Astrocyte (in vitro differentiated cells and primary cell): ENCODE measurements around the gene CBX8. TPM values are rescaled to one million over a fixed set of nuclear protein-coding genes. Genes with fewer than 3 reads are reported as not detected.
A peak's percentile ranks its signal among the peaks of the same experiment; 100 is the strongest.

Experiments used
- DNase-seq: peaks from one replicate; pipeline ENCODE4 v3.0.0-alpha.2; 2010; ENCODE audit warnings: low read depth
- FAIRE-seq: peaks from 2 replicates; lab custom pipeline; 2011; peaks lifted over from hg19 to GRCh38; lab: Jason Lieb, UNC
- H2AFZ ChIP-seq: 2 replicates; pipeline ENCODE4 v1.6.0; 2012; ENCODE audit warnings: low read depth, low read length, inconsistent platforms
- H3K27ac ChIP-seq: 2 replicates; pipeline ENCODE4 v1.5.1; 2011; ENCODE audit warnings: low read depth, low read length, inconsistent platforms
- H3K27me3 ChIP-seq: 2 replicates; pipeline ENCODE4 v1.6.0; 2011; ENCODE audit warnings: low read length, inconsistent platforms; ENCODE audit not compliant: insufficient read depth
- H3K36me3 ChIP-seq: 2 replicates; pipeline ENCODE4 v1.5.1; 2011; ENCODE audit warnings: low read length, inconsistent platforms; ENCODE audit not compliant: insufficient read depth
- H3K4me1 ChIP-seq: 2 replicates; pipeline ENCODE4 v1.5.1; 2011; ENCODE audit warnings: low read length, inconsistent platforms; ENCODE audit not compliant: insufficient read depth
- H3K4me2 ChIP-seq: 2 replicates; pipeline ENCODE4 v1.6.0; 2012; ENCODE audit warnings: low read length, inconsistent platforms
- H3K4me3 ChIP-seq: 2 replicates; pipeline ENCODE4 v1.5.1; 2011; ENCODE audit warnings: low read depth, mild to moderate bottlenecking, low read length, inconsistent platforms; ENCODE audit not compliant: insufficient read depth
- H3K79me2 ChIP-seq: 2 replicates; pipeline ENCODE4 v1.6.0; 2012; ENCODE audit warnings: mild to moderate bottlenecking, low read length, inconsistent platforms; ENCODE audit not compliant: insufficient read depth
- H3K9ac ChIP-seq: 2 replicates; pipeline ENCODE4 v1.6.0; 2012; ENCODE audit warnings: mild to moderate bottlenecking, low read length, inconsistent platforms
- H3K9me3 ChIP-seq: 2 replicates; pipeline ENCODE4 v1.5.1; 2012; ENCODE audit warnings: low read depth, mild to moderate bottlenecking, low read length, inconsistent platforms; ENCODE audit not compliant: insufficient read depth
- H4K20me1 ChIP-seq: 2 replicates; pipeline ENCODE4 v1.6.0; 2012; ENCODE audit warnings: low read length, inconsistent platforms; ENCODE audit not compliant: insufficient read depth
- H3K27ac Mint-ChIP-seq: one replicate; pipeline ENCODE4 v1.8.0; 2021; ENCODE audit warnings: mild to moderate bottlenecking, mixed read lengths; ENCODE audit not compliant: unreplicated experiment
- H3K27me3 Mint-ChIP-seq: one replicate; pipeline ENCODE4 v1.8.0; 2021; ENCODE audit warnings: low read depth, mixed read lengths; ENCODE audit not compliant: unreplicated experiment
- H3K36me3 Mint-ChIP-seq: one replicate; pipeline ENCODE4 v1.8.0; 2021; ENCODE audit warnings: low read depth, mixed read lengths; ENCODE audit not compliant: unreplicated experiment
- H3K4me1 Mint-ChIP-seq: one replicate; pipeline ENCODE4 v1.8.0; 2021; ENCODE audit warnings: low read depth, mixed read lengths; ENCODE audit not compliant: unreplicated experiment
- H3K4me3 Mint-ChIP-seq: one replicate; pipeline ENCODE4 v1.8.0; 2021; ENCODE audit warnings: mild to moderate bottlenecking, moderate library complexity, mixed read lengths; ENCODE audit not compliant: unreplicated experiment
- H3K9me3 Mint-ChIP-seq: one replicate; pipeline ENCODE4 v1.8.0; 2021; ENCODE audit warnings: mild to moderate bottlenecking, mixed read lengths; ENCODE audit not compliant: unreplicated experiment
- EZH2 ChIP-seq: IDR thresholded peaks from 2 replicates; pipeline ENCODE4 v1.6.1; 2012; ENCODE audit warnings: mild to moderate bottlenecking, low read length, inconsistent platforms; ENCODE audit not compliant: insufficient read depth
- total RNA-seq: library from RNA; stranded (reverse); gene quantifications from 2 replicates; pipeline ENCODE4 v1.2.1, GENCODE V29; 2021
- TF ChIP-seq, protein P1 (sequence below): IDR thresholded peaks from 2 replicates; pipeline ENCODE4 v1.5.1; 2011; ENCODE audit warnings: low read depth, mild to moderate bottlenecking, inconsistent platforms, low read length, moderate library complexity; ENCODE audit not compliant: insufficient read depth

The CBX8 gene
- total RNA-seq, 1 donor from 2014 or later = 3.4 TPM

DNA sequence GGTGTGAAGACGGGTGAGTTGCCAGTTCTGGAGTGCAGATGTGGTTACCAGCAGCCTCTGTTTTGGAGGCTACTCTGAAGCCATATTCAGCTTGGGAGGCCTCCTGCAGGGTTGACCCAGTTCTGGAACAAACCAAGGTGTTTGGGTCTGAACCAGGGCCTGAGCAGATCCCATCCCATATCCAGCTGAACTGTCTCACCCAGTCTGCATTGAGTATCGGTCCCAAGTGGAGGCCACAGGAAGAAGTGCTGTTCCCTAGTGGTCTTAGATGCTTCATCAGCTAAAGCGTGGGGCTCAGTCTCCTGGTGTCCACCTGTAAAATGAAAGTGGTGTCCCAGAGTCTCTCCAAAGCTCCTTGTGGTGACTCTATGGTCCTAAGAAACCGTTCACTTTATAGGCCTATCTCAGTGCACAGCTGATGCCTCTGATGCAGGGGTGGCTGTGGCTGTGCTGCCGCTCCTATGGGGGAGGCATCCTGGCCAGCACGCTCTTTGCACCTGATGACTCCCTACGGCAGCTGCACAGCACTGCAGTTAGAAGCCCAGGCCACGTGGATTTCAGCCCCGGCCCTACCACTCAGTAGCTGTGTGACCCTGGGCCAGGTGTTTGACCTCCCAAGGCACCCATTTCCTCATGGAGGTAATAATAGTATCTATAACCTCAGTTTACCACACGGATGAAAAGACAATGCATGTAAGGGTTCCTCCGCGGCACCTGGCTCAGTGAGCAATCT, 21.3 kb upstream of the CBX8 start:
- no peak overlapping the region for H3K4me3 Mint-ChIP-seq
- H3K27me3 Mint-ChIP-seq = peaks cover 70% of the 10 kb centered on the region
- DNase-seq = no peak

DNA sequence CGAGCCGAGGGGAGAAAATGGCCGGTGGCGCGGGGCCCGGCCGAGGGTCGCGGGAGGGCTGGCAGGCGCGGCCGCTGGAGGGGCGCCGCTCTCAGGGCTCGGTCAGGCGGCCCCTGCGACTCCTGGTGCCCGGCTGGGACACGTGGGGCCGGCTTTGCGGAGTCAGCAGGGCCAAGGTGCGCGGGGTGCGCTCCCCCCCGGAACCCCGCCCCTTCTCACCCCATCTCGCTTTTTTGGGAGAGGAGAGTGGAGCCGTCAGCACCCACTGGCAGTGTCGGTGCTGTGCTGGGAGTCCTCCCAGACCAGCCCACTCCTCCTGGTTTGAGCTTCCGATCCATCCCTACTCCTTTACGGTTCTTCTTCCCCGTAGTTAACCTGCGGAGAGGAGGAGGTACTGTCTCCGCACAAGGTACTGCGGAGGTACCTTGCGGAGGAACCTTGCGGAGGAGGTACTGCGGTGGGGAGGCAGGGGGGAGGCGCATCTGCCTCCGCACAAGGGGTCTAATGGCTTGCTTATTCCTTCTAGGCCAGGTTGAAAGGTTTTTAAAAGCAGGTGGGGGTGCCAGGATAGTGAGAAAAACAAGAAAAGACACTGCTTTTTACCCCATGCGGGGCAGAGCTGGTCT, 19.1 kb upstream of the CBX8 start:
- Histone ChIP-seq H3K27ac (no peak overlapping the region), H3K4me1 (peaks cover 18% of the 10 kb centered on the region), H3K36me3 (no peaks in the 10 kb centered on the region), H3K4me3 (no peak overlapping the region), H3K9ac (no peak overlapping the region), H3K27me3 (peaks cover 59% of the 10 kb centered on the region), H3K4me2 (no peak overlapping the region), H4K20me1 (no peaks in the 10 kb centered on the region), H2AFZ (no peak overlapping the region), H3K79me2 (no peaks in the 10 kb centered on the region), H3K9me3 (no peaks in the 10 kb centered on the region)
- H3K36me3 Mint-ChIP-seq = peaks cover 5% of the 10 kb centered on the region
- FAIRE-seq (no peak), DNase-seq (no peak)
- peaks cover 6% of the 10 kb centered on the region for H3K4me1 Mint-ChIP-seq
- no peak overlapping the region for H3K27ac Mint-ChIP-seq
- peaks cover 64% of the 10 kb centered on the region for H3K27me3 Mint-ChIP-seq
- TF ChIP-seq EZH2 = no peak
- TF ChIP-seq, protein P1, sequence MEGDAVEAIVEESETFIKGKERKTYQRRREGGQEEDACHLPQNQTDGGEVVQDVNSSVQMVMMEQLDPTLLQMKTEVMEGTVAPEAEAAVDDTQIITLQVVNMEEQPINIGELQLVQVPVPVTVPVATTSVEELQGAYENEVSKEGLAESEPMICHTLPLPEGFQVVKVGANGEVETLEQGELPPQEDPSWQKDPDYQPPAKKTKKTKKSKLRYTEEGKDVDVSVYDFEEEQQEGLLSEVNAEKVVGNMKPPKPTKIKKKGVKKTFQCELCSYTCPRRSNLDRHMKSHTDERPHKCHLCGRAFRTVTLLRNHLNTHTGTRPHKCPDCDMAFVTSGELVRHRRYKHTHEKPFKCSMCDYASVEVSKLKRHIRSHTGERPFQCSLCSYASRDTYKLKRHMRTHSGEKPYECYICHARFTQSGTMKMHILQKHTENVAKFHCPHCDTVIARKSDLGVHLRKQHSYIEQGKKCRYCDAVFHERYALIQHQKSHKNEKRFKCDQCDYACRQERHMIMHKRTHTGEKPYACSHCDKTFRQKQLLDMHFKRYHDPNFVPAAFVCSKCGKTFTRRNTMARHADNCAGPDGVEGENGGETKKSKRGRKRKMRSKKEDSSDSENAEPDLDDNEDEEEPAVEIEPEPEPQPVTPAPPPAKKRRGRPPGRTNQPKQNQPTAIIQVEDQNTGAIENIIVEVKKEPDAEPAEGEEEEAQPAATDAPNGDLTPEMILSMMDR = no peak
- H3K4me3 Mint-ChIP-seq = peak overlapping the region; percentile 41
- peaks cover 8% of the 10 kb centered on the region for H3K9me3 Mint-ChIP-seq

More for the DNA sequence above, 21.3 kb upstream of the CBX8 start:
- no peaks in the 10 kb centered on the region for H3K4me1 Mint-ChIP-seq
- no peak overlapping the region for H3K4me2 ChIP-seq
- H3K4me1 ChIP-seq = peaks cover 5% of the 10 kb centered on the region
- no peak for FAIRE-seq
- H3K4me3 ChIP-seq = no peak overlapping the region
- H2AFZ ChIP-seq = no peak overlapping the region
- no peak overlapping the region for H3K27ac Mint-ChIP-seq
- no peak overlapping the region for H3K27ac ChIP-seq
- peaks cover 10% of the 10 kb centered on the region for H3K9me3 Mint-ChIP-seq
- no peak for TF ChIP-seq EZH2
- TF ChIP-seq, protein P1 = no peak
- H3K79me2 ChIP-seq = no peaks in the 10 kb centered on the region
- peaks cover 2% of the 10 kb centered on the region for H3K36me3 Mint-ChIP-seq
- no peak overlapping the region for H3K9ac ChIP-seq
- H4K20me1 ChIP-seq = no peaks in the 10 kb centered on the region
- peaks cover 45% of the 10 kb centered on the region for H3K27me3 ChIP-seq
- H3K36me3 ChIP-seq = no peaks in the 10 kb centered on the region
- no peaks in the 10 kb centered on the region for H3K9me3 ChIP-seq
